Measurements from ENCODE around the gene HLX.

The HLX gene

GRCh38 chr1:220882061-220882891 lies 3.0 kb downstream of the HLX start:
- DNase-seq, result no peak

- no peak for DNase-seq
These were observed 5.1 kb downstream of the HLX start for GRCh38 chr1:220884109-220884980.

DNA sequence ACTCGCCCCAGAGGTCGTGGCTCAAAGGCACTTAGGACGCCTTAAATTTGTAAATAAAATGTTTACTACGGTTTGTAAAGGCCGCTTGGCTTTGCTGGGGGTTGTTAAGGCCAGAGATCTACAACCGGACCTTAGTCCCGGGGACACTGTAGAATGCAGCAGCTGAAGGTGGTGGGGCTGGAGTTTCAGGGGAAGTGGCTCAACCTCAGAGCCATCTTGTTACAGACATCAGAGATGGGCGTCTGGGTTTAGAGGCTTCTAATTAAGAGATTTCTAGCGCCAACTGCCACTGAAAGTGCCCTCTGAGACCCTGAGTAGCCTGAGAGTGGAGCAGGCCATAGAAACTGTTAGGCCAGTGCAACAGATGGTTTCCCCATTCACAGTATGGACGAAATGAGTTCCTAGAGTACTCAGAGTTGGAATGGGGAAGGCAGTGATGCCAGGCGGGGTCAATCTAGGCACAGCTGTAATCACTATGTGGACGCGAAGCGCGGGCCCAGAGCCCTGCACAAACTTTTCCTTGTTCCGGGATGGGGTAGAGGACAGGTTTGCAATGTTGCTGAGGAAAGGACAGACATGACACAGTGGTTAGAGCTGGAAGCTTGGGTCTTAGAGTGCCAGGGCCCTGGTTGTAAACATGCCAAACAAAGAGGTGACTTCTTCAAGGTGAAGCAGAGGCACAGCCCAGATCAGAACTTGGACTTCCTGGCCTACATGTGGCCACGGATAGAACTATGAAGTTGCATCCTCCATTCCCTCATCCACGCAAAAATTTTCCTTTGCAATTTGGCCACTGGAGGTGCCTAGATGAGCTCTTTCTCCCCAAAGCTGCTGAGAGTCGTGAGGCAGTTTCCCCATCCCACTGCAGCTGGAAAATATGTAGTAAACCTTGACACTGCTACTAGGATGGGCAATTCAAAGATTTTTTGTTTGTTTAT lies 6.0 kb downstream of the HLX start:
- DNase-seq, result no peak

- no peak for DNase-seq
These were observed 6.7 kb downstream of the HLX start for GRCh38 chr1:220885971-220886370.

DNA sequence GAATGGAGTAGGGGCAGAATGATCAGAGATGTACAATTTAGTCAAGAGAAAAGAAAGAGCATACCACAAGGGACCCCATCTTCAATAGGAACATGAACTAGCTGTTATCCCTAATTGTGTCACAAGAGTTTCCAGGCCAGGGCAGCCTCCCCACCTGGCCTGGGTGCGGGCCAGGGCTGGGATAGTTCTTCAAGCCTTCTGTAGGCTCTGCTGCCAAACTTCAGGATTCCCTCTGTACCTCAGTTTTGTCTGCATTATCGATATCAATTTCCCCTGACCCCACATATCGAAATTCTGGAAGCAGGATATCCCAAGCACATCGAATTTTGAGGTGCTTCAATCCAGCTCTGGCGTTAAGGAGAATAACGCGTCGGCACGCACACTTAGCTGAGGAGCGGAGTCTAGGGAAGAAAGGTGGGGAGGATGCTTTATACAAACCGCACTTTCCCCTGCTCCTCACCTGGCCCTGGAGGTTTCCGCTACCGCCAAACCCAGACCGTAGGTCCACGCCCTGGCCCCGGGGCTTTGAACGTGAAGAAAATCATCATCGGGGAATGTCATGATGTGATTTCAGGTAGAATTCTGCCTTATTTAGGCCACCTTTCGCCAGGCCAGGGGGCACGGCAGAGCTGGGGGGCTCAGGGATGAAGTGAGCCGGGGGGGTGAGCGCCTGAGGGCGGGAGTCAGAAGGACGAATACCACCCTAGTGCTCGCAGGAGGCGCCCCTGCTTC lies 7.4 kb downstream of the HLX start:
- no peak for DNase-seq

GRCh38 chr1:220887202-220887519 lies 7.9 kb downstream of the HLX start:
- no peak for DNase-seq

DNA sequence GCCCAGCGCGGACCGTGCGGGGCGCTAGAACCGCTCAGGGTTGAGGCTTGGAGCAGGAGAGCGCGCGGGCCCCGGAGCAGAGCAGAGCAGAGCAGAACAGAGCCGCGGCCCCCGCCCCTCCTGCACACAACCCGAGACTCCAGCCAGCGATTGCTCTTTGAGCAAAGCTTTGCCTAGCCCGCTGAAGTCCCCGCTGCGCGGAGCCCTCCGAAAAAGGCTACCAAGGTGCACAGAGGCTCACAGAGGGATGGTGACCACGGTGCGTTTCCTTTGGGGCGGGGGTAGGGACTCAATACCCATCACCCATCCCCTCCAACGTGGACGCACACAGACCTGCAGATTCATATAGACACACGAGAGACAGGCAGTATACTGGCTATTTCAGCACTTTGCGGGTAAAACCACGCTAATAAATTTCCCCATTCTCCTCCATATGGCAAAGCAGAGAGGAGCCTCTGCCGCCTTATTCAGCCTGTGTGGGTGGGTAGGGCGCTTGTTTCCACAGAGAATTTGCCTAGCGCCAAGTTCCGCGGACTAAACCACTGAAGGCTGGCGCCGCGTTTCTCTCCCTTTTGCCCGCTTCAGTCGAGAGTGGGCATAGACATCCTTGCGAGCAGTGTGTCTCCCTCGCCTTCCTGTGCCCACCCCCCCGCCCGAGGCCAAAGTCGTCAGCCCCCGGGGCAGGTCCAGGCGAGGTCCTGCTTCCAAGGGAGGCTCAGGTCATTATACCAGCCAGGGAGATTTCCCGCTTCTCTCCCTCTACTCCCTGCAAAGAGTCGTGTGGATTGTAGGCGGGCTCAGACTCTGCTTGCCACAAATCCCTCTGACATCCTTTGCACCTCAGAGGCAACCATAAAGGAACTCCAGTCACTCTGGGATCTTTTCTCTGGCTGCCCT lies 8.5 kb downstream of the HLX start:
- DNase-seq, result no peak

DNA sequence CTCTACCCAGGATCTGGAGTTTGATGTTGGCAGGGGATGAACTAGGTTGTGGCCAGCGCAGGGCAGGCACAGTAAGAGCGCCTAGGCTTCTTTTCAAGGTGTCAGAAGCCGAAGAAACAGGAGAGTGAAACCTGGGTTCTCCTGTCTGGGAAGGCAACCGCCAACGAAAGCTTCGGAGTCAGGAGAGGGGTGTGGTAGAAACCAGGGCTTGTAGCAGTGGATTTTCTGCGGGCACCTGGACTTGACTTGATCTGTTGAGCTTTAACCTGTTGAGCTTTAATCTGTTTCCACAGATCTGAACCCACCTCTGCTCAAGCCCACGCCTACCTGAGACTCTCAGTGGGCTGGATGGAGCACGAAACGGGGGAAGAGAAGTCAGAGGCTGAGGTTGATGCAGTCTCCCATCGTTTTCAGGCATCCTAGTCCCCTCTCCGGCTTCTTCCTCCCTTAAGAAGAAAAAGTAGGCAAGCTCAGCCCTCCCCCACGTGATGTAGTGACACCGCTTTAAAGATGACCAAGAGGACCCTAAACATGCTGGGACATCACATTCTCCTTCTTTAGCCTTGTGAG lies 9.3 kb downstream of the HLX start:
- no peak for DNase-seq

DNA sequence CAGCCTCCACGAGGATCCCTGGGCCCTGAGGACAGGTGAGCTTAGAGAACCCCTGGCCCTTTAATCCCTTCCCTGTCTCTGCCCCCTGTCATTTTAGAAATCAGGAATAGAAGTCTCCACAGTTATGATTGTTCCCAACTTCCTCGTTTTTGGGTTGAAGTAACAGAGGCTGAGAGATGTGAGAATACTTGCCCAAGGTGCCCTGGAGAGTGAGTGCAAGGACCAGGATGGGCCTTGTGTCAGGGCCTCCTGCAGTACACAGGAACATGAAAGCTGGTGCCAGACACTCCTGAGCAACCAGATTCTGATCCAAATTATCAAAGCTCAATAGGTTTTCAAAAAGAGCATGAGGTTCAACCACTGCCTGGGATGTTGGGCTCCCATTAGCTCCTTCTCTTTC lies 10.1 kb downstream of the HLX start:
- no peak for DNase-seq

GRCh38 chr1:220889848-220890287 lies 10.6 kb downstream of the HLX start:
- no peak for DNase-seq

- no peak for DNase-seq
These were observed 11.4 kb downstream of the HLX start for GRCh38 chr1:220890602-220891001.

DNA sequence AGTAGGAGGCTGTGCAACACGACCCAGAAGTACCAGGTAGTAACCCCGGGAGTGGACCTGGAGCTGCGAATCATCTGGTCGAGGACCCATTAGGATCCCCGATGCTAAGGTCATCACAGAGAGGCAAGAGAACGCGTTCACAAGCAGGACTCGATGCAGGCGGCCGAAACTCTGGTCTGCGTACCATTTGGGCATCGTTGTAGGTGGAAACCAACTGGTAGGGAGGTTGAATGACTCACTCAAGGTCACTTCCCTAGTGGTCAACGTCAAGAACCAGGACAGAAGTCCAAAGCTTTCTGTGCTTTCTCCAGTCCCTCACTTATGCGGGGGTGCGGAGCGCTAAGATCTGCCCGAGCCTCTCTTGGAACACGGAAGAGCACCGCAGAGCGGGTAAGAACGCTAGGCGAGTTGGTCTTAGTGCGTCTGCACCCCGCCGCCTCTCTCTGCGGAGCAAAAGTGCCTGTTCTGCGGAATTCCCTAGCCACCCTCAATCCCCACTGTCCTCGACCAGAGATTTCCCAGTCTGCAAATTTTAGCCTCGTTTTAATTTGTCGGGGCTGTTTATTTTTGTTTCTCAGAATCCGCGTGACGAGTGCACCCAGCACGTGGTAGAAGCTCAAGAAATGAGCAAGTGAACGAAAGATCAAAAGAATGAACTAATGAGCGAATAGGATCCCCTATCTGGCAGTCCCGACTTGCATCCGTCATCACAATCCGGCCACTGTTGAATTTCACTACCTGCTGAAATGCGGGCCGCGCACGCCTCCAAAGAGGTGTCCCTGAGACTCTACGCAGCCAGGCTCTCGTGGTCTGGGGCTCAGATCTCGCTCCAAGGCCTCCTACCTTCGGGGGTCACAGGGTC lies 12.2 kb downstream of the HLX start:
- DNase-seq, result no peak

DNA sequence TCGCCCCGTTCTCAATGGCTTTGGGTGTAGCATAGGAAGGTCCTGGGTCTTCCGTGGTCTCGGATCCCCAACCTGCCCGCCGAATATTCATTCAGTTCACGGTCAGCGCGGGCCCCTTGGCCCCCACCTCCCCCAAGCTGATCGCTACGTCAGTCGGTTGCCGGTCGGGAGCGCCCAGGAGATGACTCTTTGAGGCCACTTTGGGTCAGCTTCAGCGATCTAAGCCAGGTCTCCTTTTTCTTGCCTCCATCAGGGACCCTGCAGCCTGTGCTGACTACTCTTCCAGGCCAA lies 12.8 kb downstream of the HLX start:
- no peak for DNase-seq

DNA sequence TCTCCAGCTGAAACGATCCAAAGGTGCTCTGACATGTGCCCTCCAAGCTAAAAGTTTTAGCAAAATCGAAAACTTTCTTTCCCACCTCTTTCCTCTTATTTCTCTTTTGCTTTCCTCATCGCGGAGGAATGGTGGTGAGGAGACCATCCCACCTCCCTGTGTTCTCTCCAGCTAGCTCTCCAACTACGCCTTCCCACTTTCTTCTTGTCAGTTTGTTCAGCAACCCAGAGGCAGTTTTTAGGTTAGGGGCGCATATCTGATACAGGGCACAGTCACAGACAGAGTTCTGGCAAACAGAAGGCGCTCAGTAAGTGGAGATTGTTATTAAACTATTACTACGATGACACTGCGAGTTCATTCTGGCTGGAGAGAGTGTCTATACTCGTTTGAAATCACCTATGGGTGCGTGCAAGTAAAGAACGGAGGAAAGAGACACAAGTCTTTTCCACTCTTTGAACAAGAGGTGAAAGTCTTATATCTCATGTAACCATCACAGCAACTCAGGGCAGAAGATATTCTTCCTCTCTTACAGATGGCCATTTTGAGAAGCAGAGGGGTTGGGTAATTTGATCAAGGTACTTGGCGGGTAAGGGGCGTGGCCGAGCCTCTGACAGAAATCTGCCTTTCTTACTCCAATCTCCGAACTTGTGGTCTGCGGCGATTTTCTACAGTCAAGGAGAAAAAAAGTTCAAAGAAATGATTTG lies 13.9 kb downstream of the HLX start:
- no peak for DNase-seq

GRCh38 chr1:220893701-220894024 lies 14.4 kb downstream of the HLX start:
- DNase-seq, result no peak

- DNase-seq, result no peak
These were observed 15.0 kb downstream of the HLX start for GRCh38 chr1:220894025-220894923.

DNA sequence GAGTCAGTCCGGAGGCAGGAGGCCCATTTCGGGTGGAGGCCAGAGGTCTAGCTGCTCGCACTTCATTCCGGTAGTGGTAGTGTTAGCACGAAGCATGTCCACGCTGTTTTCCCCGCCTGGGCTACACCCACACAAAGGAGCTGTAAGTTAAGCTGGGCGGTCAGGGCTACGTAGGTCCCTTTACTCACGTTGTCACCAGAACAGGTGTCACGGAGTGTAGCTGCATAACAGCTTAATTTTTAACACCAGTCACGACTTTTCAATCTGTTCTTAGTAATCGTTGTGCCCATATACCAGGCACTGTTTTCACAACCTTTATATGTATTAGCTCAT lies 15.6 kb downstream of the HLX start:
- DNase-seq, result no peak

DNA sequence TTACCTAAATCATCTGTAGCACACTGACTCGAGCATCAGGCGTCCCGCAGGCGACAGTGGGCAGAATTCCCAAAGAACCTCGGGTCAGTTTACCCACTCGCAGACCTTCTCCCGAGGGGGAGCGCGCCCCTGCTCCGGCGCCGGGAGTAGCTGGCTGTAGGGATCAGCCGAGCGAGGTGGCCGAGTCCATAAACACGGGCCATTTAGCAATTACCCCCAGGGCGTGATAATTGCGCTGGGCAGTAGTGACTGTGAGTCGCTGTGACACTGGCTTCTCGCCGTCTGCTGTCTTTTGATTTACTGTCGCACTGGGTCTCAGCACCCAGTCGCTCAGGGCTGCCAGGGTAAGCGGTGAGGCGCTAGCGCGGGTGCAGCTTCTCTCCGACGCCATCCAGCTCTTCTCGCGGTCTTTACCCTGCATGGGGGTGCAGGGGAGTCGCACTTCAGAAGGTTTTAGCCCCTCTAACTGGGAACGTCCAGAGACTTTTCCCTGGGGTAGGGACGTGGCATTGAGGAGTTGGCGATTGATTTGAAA lies 16.2 kb downstream of the HLX start:
- DNase-seq, result no peak
